ENCODE results near the gene PRTFDC1.
"Not testable (repeated sequence)": the region's sequence is repeated elsewhere in the genome, so short reads cannot be mapped to it uniquely, and the experiment has no call there.

Gene PRTFDC1

GRCh38 chr10:24841530-24841929, 110.9 kb downstream of the PRTFDC1 start:
- Mint-ChIP-seq H3K4me3 (no peak overlapping the region), H3K27ac (no peak overlapping the region), H3K4me1 (peaks cover 6% of the 10 kb centered on the region), H3K27me3 (no peaks in the 10 kb centered on the region), H3K9me3 (peaks cover 0 to 2% of the 10 kb centered on the region in 2 donors)
- DNase-seq (no peak), ATAC-seq (no peak)

DNA sequence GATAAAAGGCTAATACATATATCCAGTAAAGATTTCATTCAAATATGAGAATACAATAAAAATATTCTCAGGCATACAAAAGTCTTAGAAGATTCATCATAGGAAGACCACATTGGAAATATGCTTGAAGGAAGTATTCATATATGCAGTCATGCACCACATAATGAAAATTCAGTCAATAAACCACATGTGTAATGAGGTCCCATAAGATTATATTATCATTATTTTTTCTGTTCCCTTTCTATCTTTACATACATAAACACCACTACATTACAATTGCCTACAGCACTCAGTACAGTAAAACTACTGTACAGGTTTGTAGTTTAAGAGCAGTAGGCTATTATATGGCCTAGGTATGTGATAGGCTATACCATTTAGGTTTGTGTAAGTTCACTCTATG, 111.6 kb downstream of the PRTFDC1 start:
- Mint-ChIP-seq H3K4me3 (no peak overlapping the region), H3K27ac (no peak overlapping the region), H3K27me3 (no peaks in the 10 kb centered on the region), H3K4me1 (peaks cover 12% of the 10 kb centered on the region), H3K9me3 (peaks cover 0 to 8% of the 10 kb centered on the region in 2 donors)
- ATAC-seq (no peak), DNase-seq (no peak)

GRCh38 chr10:24837781-24838180, 114.6 kb downstream of the PRTFDC1 start:
- DNase-seq, H3K27ac Mint-ChIP-seq, H3K4me3 Mint-ChIP-seq, H3K9me3 Mint-ChIP-seq, ATAC-seq, H3K27me3 Mint-ChIP-seq, H3K4me1 Mint-ChIP-seq: not testable (repeated sequence)

DNA sequence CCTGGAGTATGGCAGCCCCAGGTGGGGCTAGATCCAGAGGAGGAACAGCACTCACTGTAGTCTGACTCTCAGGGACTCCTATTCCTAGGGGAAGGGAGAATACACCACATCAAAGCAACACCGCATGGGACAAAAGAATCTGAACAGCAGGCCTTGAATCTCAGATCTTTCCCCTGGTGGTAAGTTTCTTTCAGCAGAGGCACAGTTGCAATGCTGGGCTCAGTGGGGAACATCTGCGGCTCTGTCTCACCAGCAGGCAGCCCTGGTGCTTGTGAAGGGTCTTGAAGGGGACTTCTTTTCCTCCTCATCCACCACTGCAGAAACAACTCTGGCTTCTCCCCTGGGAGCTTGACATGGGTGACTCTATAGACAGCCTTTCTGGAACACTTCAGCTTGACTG, 117.5 kb downstream of the PRTFDC1 start:
- DNase-seq (no peak), ATAC-seq (no peak)
- H3K27ac Mint-ChIP-seq = no peak overlapping the region
- no peaks in the 10 kb centered on the region for H3K27me3 Mint-ChIP-seq
- no peak overlapping the region for H3K4me3 Mint-ChIP-seq
- peaks cover 0 to 8% of the 10 kb centered on the region in 2 donors for H3K9me3 Mint-ChIP-seq
- peaks cover 7% of the 10 kb centered on the region for H3K4me1 Mint-ChIP-seq

- Mint-ChIP-seq H3K27me3 (no peaks in the 10 kb centered on the region), H3K4me3 (peak overlapping the region; percentile 3 to 24), H3K9me3 (no peaks in the 10 kb centered on the region), H3K4me1 (peaks cover 38% of the 10 kb centered on the region), H3K27ac (no peak overlapping the region)
- ATAC-seq (no peak), DNase-seq (no peak)
Observed at GRCh38 chr10:24826009-24826408, 126.4 kb downstream of the PRTFDC1 start.

DNA sequence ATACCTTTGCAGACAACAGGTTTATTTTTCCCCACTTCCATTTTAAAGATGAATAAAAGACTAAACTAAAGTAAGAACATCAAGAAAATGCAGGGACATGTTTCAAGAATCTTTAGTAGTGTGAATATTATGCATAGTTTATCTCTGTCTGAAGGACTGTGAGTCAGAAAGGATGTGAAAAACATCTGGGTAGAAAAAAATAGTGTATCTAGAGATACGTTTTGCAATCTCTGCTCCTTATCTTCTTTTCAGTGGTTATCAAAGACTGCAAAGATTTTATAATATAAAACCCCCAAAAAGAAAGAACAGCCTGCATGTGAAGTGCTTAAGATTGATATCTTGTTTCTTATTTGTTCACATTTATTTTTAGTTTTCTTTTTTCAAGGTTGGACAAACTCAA, 126.9 kb downstream of the PRTFDC1 start:
- Mint-ChIP-seq H3K27ac (no peak overlapping the region), H3K9me3 (no peaks in the 10 kb centered on the region), H3K27me3 (no peaks in the 10 kb centered on the region), H3K4me3 (peak overlapping the region in 1 of 2 donors; percentile 15), H3K4me1 (peaks cover 40% of the 10 kb centered on the region)
- DNase-seq (no peak), ATAC-seq (no peak)

- H3K4me3 Mint-ChIP-seq = no peak overlapping the region
- H3K9me3 Mint-ChIP-seq = no peaks in the 10 kb centered on the region
- DNase-seq (no peak), ATAC-seq (no peak)
- H3K27me3 Mint-ChIP-seq = no peaks in the 10 kb centered on the region
- H3K4me1 Mint-ChIP-seq = peaks cover 49% of the 10 kb centered on the region
- no peak overlapping the region for H3K27ac Mint-ChIP-seq
Observed at GRCh38 chr10:24824536-24824935, 127.9 kb downstream of the PRTFDC1 start.

- Mint-ChIP-seq H3K4me3 (no peak overlapping the region), H3K27ac (peak overlapping the region in 1 of 2 donors; percentile 9), H3K9me3 (no peaks in the 10 kb centered on the region), H3K4me1 (peaks cover 49% of the 10 kb centered on the region), H3K27me3 (no peaks in the 10 kb centered on the region)
- ATAC-seq (peak; percentile 71), DNase-seq (peak in 1 of 2 donors; percentile 23)
Observed at GRCh38 chr10:24824124-24824523, 128.3 kb downstream of the PRTFDC1 start.

- peaks cover 49% of the 10 kb centered on the region for H3K4me1 Mint-ChIP-seq
- H3K27ac Mint-ChIP-seq = peak overlapping the region in 1 of 2 donors; percentile 13
- H3K27me3 Mint-ChIP-seq = no peaks in the 10 kb centered on the region
- ATAC-seq = peak; percentile 77
- H3K9me3 Mint-ChIP-seq = no peaks in the 10 kb centered on the region
- peak; percentile 20 to 35 for DNase-seq
- peak overlapping the region in 1 of 2 donors; percentile 31 for H3K4me3 Mint-ChIP-seq
Observed at GRCh38 chr10:24822590-24822989, 129.8 kb downstream of the PRTFDC1 start.

- no peak overlapping the region for H3K27ac Mint-ChIP-seq
- ATAC-seq (peak; percentile 52), DNase-seq (no peak)
- H3K4me3 Mint-ChIP-seq = no peak overlapping the region
- peaks cover 49% of the 10 kb centered on the region for H3K4me1 Mint-ChIP-seq
- no peaks in the 10 kb centered on the region for H3K27me3 Mint-ChIP-seq
- H3K9me3 Mint-ChIP-seq = no peaks in the 10 kb centered on the region
Observed at GRCh38 chr10:24821986-24822385, 130.4 kb downstream of the PRTFDC1 start.

DNA sequence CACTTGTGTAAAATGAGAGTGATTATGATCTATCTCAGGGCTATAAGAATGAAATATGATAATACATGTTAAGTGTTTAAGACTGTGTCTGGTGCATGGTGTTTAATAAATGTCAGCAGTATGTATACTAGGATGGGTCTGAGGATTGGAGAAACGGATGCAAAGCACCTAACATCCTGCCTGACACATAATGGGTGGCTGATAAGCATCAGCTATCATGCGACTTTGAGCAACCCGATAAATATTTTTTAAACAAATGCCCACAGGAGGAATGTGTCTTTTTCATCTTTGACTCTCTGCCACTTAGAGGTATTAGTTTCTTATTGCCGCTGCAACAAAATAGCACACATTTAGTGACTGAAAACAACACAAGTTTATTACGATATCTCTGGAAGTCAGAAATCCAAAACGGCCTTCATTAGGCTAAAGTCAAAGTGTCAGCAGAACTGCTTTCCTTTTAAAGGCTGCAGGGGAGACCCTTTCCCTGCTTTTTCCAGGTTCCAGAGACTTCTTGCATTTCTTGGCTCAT, 135.5 kb downstream of the PRTFDC1 start:
- no peaks in the 10 kb centered on the region for H3K9me3 Mint-ChIP-seq
- H3K27ac Mint-ChIP-seq = no peak overlapping the region
- H3K4me3 Mint-ChIP-seq = no peak overlapping the region

GRCh38 chr10:24814568-24815313, 137.7 kb downstream of the PRTFDC1 start:
- no peak for DNase-seq
- Mint-ChIP-seq H3K4me3 (no peak overlapping the region), H3K9me3 (no peaks in the 10 kb centered on the region), H3K27me3 (no peaks in the 10 kb centered on the region), H3K4me1 (peaks cover 9% of the 10 kb centered on the region), H3K27ac (no peak overlapping the region)
- ATAC-seq = no peak

More for the DNA sequence above, 135.5 kb downstream of the PRTFDC1 start:
- no peaks in the 10 kb centered on the region for H3K27me3 Mint-ChIP-seq
- peaks cover 19% of the 10 kb centered on the region for H3K4me1 Mint-ChIP-seq
- no peak for ATAC-seq
- no peak for DNase-seq

GRCh38 chr10:24813856-24814255, 138.6 kb downstream of the PRTFDC1 start:
- Mint-ChIP-seq H3K4me1 (peaks cover 8% of the 10 kb centered on the region), H3K27ac (no peak overlapping the region), H3K4me3 (no peak overlapping the region), H3K27me3 (no peaks in the 10 kb centered on the region), H3K9me3 (no peaks in the 10 kb centered on the region)
- DNase-seq (no peak), ATAC-seq (no peak)

DNA sequence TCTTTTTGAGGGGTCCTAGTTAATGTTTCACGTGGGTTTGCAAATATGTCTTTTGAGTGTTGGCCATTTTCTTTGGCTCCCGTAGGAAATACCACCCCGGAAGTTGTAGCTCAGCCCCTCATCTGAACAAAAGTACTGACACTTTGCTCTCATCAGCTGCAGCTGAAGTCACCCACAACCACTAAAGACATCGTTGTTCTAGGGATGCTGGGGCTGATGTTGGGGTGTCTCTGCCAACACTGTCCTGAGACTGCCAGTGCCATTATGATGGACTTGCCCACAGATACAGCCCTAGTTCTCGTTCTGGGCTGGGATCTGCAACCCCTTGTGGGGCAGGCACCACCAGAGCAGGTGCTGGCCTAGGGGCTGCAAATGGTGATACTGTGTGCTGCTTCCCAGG, 146.1 kb downstream of the PRTFDC1 start:
- ATAC-seq (no peak), DNase-seq (no peak)
- no peaks in the 10 kb centered on the region for H3K27me3 Mint-ChIP-seq
- H3K27ac Mint-ChIP-seq = peak overlapping the region in 1 of 2 donors; percentile 40
- H3K4me1 Mint-ChIP-seq = no peaks in the 10 kb centered on the region
- no peaks in the 10 kb centered on the region for H3K9me3 Mint-ChIP-seq
- no peak overlapping the region for H3K4me3 Mint-ChIP-seq

GRCh38 chr10:24804956-24805355, 147.4 kb downstream of the PRTFDC1 start:
- H3K4me1 Mint-ChIP-seq = no peaks in the 10 kb centered on the region
- no peak for DNase-seq
- no peaks in the 10 kb centered on the region for H3K27me3 Mint-ChIP-seq
- H3K27ac Mint-ChIP-seq = no peak overlapping the region
- H3K4me3 Mint-ChIP-seq = no peak overlapping the region
- ATAC-seq = no peak
- no peaks in the 10 kb centered on the region for H3K9me3 Mint-ChIP-seq

- Mint-ChIP-seq H3K9me3 (no peaks in the 10 kb centered on the region), H3K4me1 (no peaks in the 10 kb centered on the region), H3K27ac (no peak overlapping the region), H3K27me3 (no peaks in the 10 kb centered on the region), H3K4me3 (no peak overlapping the region)
- ATAC-seq (no peak), DNase-seq (no peak)
Observed at GRCh38 chr10:24804392-24804791, 148.0 kb downstream of the PRTFDC1 start.

DNA sequence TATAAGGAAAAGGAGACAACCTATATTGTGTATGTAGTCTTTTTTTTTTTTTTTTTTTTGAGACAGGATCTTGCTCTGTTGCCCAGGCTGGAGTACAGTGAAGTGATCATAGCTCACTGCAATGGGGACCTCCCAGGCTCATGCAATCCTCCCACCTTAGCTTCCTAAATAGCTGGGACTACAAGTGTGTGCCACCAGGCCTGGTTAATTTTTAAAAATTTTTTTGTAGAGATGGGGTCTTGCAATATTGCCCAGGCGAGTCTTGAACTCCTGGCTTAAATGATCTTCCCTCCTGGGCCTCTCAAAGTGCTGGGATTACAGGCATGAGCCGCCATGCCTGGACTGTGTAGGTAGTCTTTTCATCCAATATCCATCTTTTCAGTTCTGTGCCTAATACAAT, 150.0 kb downstream of the PRTFDC1 start:
- Mint-ChIP-seq H3K4me3 (no peak overlapping the region), H3K27me3 (no peaks in the 10 kb centered on the region), H3K4me1 (no peaks in the 10 kb centered on the region), H3K27ac (no peak overlapping the region), H3K9me3 (no peaks in the 10 kb centered on the region)
- ATAC-seq = no peak
- DNase-seq = no peak

Measured in stimulated activated naive CD8-positive, alpha-beta T cell treated with anti-CD3 and anti-CD28 coated beads, Interleukin-15, amount 100 ng/mL, for 72 hours (primary cell).